Activated naive CD4-positive, alpha-beta T cell treated with anti-CD3 and anti-CD28 coated beads, Interleukin-2, amount 50 U/mL, for 24 hours (primary cell): ENCODE data around the gene AHNAK.
"Not testable (repeated sequence)": the region's sequence is repeated elsewhere in the genome, so short reads cannot be mapped to it uniquely, and the experiment has no call there.

Experiments
- H3K27ac Mint-ChIP-seq: one replicate; pipeline ENCODE4 v1.8.0; 2021; ENCODE audit warnings: mild to moderate bottlenecking, mixed read lengths
- H3K27me3 Mint-ChIP-seq: one replicate; pipeline ENCODE4 v1.8.0; 2021; ENCODE audit warnings: mixed read lengths
- H3K36me3 Mint-ChIP-seq: one replicate; pipeline ENCODE4 v1.8.0; 2021; ENCODE audit warnings: mixed read lengths
- H3K4me1 Mint-ChIP-seq: one replicate; pipeline ENCODE4 v1.8.0; 2021; ENCODE audit warnings: mixed read lengths
- H3K4me3 Mint-ChIP-seq: one replicate; pipeline ENCODE4 v1.8.0; 2021; ENCODE audit warnings: mild to moderate bottlenecking, mixed read lengths
- H3K9me3 Mint-ChIP-seq: one replicate; pipeline ENCODE4 v1.8.0; 2021; ENCODE audit warnings: mixed read lengths

Gene AHNAK

GRCh38 chr11:62546244-62546928 is at the start of gene AHNAK:
Gene AHNAK (minus strand): TSS chr11:62546806. CDS start chr11:62536098, 10,708 bp downstream.
- H3K27ac Mint-ChIP-seq = peak within 1 kb of the TSS; percentile 82
- no peaks in the 10 kb centered on the region for H3K36me3 Mint-ChIP-seq
- H3K27me3 Mint-ChIP-seq = no peaks in the 10 kb centered on the region
- H3K9me3 Mint-ChIP-seq = no peaks in the 10 kb centered on the region
- peak within 1 kb of the TSS; percentile 89 for H3K4me3 Mint-ChIP-seq
- peaks cover 73% of the 10 kb centered on the region for H3K4me1 Mint-ChIP-seq

GRCh38 chr11:62595124-62595523 is 48.5 kb upstream of the AHNAK start:
- H3K4me3 Mint-ChIP-seq = no peak overlapping the region
- no peaks in the 10 kb centered on the region for H3K27me3 Mint-ChIP-seq
- no peaks in the 10 kb centered on the region for H3K9me3 Mint-ChIP-seq
- peak overlapping the region; percentile 48 for H3K27ac Mint-ChIP-seq
- peaks cover 33% of the 10 kb centered on the region for H3K36me3 Mint-ChIP-seq
- H3K4me1 Mint-ChIP-seq = peaks cover 63% of the 10 kb centered on the region

- no peaks in the 10 kb centered on the region for H3K27me3 Mint-ChIP-seq
- H3K36me3 Mint-ChIP-seq = peaks cover 19% of the 10 kb centered on the region
- peak overlapping the region; percentile 76 for H3K4me3 Mint-ChIP-seq
- peaks cover 64% of the 10 kb centered on the region for H3K4me1 Mint-ChIP-seq
- H3K27ac Mint-ChIP-seq = peak overlapping the region; percentile 97
- no peaks in the 10 kb centered on the region for H3K9me3 Mint-ChIP-seq
Measured at GRCh38 chr11:62593434-62594044, 46.9 kb upstream of the AHNAK start.

GRCh38 chr11:62592989-62593421 is 46.4 kb upstream of the AHNAK start:
- Mint-ChIP-seq H3K27me3 (no peaks in the 10 kb centered on the region), H3K4me3 (peak overlapping the region; percentile 57), H3K9me3 (no peaks in the 10 kb centered on the region), H3K27ac (peak overlapping the region; percentile 4), H3K4me1 (peaks cover 61% of the 10 kb centered on the region), H3K36me3 (peaks cover 16% of the 10 kb centered on the region)

GRCh38 chr11:62592146-62592815 is 45.7 kb upstream of the AHNAK start:
- Mint-ChIP-seq H3K9me3 (no peaks in the 10 kb centered on the region), H3K27ac (peak overlapping the region; percentile 94), H3K4me1 (peaks cover 60% of the 10 kb centered on the region), H3K4me3 (peak overlapping the region; percentile 96), H3K27me3 (no peaks in the 10 kb centered on the region), H3K36me3 (peaks cover 12% of the 10 kb centered on the region)

- Mint-ChIP-seq H3K4me1 (peaks cover 57% of the 10 kb centered on the region), H3K27ac (peak within 1 kb of the TSS; percentile 94), H3K4me3 (peak within 1 kb of the TSS; percentile 96), H3K36me3 (peaks cover 10% of the 10 kb centered on the region), H3K9me3 (no peaks in the 10 kb centered on the region), H3K27me3 (no peaks in the 10 kb centered on the region)
Measured at GRCh38 chr11:62591448-62592145, 45.0 kb upstream of the AHNAK start, which contains the start of gene TUT1. Gene TUT1 (minus strand): TSS chr11:62591523. CDS start chr11:62591485, 38 bp downstream.

- H3K36me3 Mint-ChIP-seq = peaks cover 5% of the 10 kb centered on the region
- no peak overlapping the region for H3K27ac Mint-ChIP-seq
Measured at GRCh38 chr11:62588966-62589637, 42.5 kb upstream of the AHNAK start.

GRCh38 chr11:62585356-62585755 is 38.8 kb upstream of the AHNAK start:
- H3K27me3 Mint-ChIP-seq, H3K36me3 Mint-ChIP-seq, H3K27ac Mint-ChIP-seq, H3K9me3 Mint-ChIP-seq, H3K4me3 Mint-ChIP-seq: not testable (repeated sequence)
- H3K4me1 Mint-ChIP-seq = peaks cover 33% of the 10 kb centered on the region

More at GRCh38 chr11:62588966-62589637, 42.5 kb upstream of the AHNAK start:
- Mint-ChIP-seq H3K4me3 (peak overlapping the region; percentile 96), H3K27me3 (no peaks in the 10 kb centered on the region), H3K4me1 (peaks cover 53% of the 10 kb centered on the region), H3K9me3 (no peaks in the 10 kb centered on the region)

GRCh38 chr11:62581735-62582134 is 35.1 kb upstream of the AHNAK start:
- H3K27me3 Mint-ChIP-seq, H3K9me3 Mint-ChIP-seq, H3K4me1 Mint-ChIP-seq, H3K27ac Mint-ChIP-seq, H3K4me3 Mint-ChIP-seq, H3K36me3 Mint-ChIP-seq: not testable (repeated sequence)

- Mint-ChIP-seq H3K4me1 (peaks cover 5% of the 10 kb centered on the region), H3K27ac (no peak overlapping the region), H3K4me3 (no peak overlapping the region), H3K36me3 (peaks cover 1% of the 10 kb centered on the region), H3K27me3 (no peaks in the 10 kb centered on the region), H3K9me3 (no peaks in the 10 kb centered on the region)
Measured at GRCh38 chr11:62580959-62581715, 34.5 kb upstream of the AHNAK start.

- no peak overlapping the region for H3K4me3 Mint-ChIP-seq
- no peaks in the 10 kb centered on the region for H3K9me3 Mint-ChIP-seq
- peaks cover 4% of the 10 kb centered on the region for H3K36me3 Mint-ChIP-seq
- no peaks in the 10 kb centered on the region for H3K27me3 Mint-ChIP-seq
- peaks cover 18% of the 10 kb centered on the region for H3K4me1 Mint-ChIP-seq
- H3K27ac Mint-ChIP-seq = no peak overlapping the region
Measured at GRCh38 chr11:62579252-62579651, 32.6 kb upstream of the AHNAK start.

- peaks cover 5% of the 10 kb centered on the region for H3K36me3 Mint-ChIP-seq
- H3K4me3 Mint-ChIP-seq = no peak overlapping the region
- H3K9me3 Mint-ChIP-seq = no peaks in the 10 kb centered on the region
Measured at GRCh38 chr11:62578541-62578940, 31.9 kb upstream of the AHNAK start.

GRCh38 chr11:62577046-62577714 is 30.6 kb upstream of the AHNAK start:
- Mint-ChIP-seq H3K27ac (no peak overlapping the region), H3K36me3 (peaks cover 17% of the 10 kb centered on the region), H3K4me1 (peaks cover 29% of the 10 kb centered on the region), H3K4me3 (no peak overlapping the region), H3K9me3 (no peaks in the 10 kb centered on the region), H3K27me3 (no peaks in the 10 kb centered on the region)

More at GRCh38 chr11:62578541-62578940, 31.9 kb upstream of the AHNAK start:
- Mint-ChIP-seq H3K27me3 (no peaks in the 10 kb centered on the region), H3K4me1 (peaks cover 17% of the 10 kb centered on the region), H3K27ac (peak overlapping the region; percentile 30)

GRCh38 chr11:62575837-62576236 is 29.2 kb upstream of the AHNAK start:
- no peaks in the 10 kb centered on the region for H3K27me3 Mint-ChIP-seq
- H3K27ac Mint-ChIP-seq = no peak overlapping the region
- H3K4me1 Mint-ChIP-seq = peaks cover 42% of the 10 kb centered on the region
- H3K4me3 Mint-ChIP-seq = peak overlapping the region; percentile 95
- H3K36me3 Mint-ChIP-seq = peaks cover 28% of the 10 kb centered on the region
- no peaks in the 10 kb centered on the region for H3K9me3 Mint-ChIP-seq
